Measurements from ENCODE around the gene PIP5K1C. TPM values are rescaled to one million over a fixed set of nuclear protein-coding genes. Genes with fewer than 3 reads are reported as not detected.
"Not testable (repeated sequence)": the region's sequence is repeated elsewhere in the genome, so short reads cannot be mapped to it uniquely, and the experiment has no call there.

The PIP5K1C gene
- total and polyA plus RNA-seq, 10 donors: 6.2 to 41.9 (median 33.9) TPM

DNA sequence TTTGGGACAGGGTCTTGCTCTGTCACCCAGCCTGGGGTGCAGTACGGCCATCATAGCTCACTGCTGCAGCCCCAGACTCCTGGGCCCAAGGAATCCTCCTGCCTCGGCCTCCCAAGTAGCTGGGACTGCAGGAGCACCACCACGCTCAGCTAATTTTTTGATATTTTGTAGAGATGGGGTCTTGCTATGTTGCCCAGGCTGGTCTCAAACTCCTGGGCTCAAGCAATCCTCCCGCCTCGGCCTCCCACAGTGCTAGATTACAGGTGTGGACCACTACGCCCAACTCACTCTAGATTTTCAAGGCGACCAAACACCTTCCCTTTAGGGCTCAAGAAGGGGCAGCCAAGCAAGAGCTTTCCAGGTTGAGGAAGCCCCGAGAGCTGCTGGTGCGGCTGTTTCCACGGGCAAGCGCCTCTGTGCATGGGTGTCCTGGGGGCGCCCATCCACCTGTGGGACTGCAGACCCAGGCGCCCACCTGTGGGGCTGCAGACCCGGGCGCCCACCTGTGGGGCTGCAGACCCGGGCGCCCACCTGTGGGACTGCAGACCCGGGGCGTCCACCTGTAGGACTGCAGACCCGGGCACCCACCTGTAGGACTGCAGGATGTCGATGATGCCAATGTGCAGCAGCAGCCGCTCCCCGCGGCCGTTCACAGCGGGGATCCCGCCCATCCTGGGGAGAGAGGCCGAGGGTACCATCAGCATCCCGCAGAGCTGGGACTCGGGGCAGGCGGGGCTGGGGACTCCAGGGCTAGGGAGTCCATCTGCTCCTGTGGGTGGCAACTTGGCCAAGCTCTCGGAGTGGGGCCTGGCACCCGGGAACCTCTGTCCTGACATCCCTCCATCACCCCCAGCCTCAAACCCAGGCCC, 52.0 kb downstream of the PIP5K1C start:
- peaks cover 0 to 93% (median 60%) of the 10 kb centered on the region in 6 donors for H3K36me3 ChIP-seq
- WGBS, 5 donors: 94 to 98% (median 95%) methylated on average over 7 to 33 of the region's 33 CpGs
- no peaks in the 10 kb centered on the region for H3K9me3 ChIP-seq
- H3K4me3 ChIP-seq: no peak overlapping the region
- no peaks in the 10 kb centered on the region for H3K4me1 ChIP-seq
- H3K27me3 ChIP-seq (replicated peaks in 1 of 7): no peaks in the 10 kb centered on the region
- intact Hi-C loops (cut with DNase I; ENCODE audit: low total_unique reads): no loop called here
- no peak overlapping the region for H3K27ac ChIP-seq
- TF ChIP-seq POLR2A (IDR thresholded peaks at IDR 0.05) (no peak), POLR2AphosphoS5 (IDR thresholded peaks at IDR 0.05) (no peak)
- DNase-seq: no peak

DNA sequence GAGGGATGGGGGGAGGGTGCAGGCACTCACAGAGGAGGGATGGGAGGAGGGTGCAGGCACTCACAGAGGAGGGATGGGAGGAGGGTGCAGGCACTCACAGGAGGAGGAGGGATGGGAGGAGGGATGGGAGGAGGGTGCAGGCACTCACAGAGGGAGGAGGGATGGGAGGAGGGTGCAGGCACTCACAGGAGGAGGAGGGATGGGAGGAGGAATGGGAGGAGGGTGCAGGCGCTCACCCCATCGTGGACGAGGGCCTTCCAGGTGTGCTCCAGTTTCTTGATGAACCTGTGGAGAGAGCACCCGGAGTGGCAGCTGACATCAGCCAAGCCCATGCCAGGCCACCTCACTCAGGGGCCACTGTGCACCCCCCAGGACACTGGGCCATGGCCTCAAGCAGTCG, 53.2 kb downstream of the PIP5K1C start:
- H3K27ac ChIP-seq; H3K4me1 ChIP-seq; H3K27me3 ChIP-seq (replicated peaks in 1 of 7); H3K4me3 ChIP-seq; intact Hi-C loops (cut with DNase I; ENCODE audit: low total_unique reads); H3K9me3 ChIP-seq; DNase-seq: not testable (repeated sequence)
- peaks cover 0 to 93% (median 56%) of the 10 kb centered on the region in 6 donors for H3K36me3 ChIP-seq
- WGBS, 5 donors: 86 to 100% (median 95%) methylated on average over 4 to 5 of the region's 5 CpGs
- peak in 1 of 3 donors; percentile 22 for TF ChIP-seq POLR2AphosphoS5 (IDR thresholded peaks at IDR 0.05)

DNA sequence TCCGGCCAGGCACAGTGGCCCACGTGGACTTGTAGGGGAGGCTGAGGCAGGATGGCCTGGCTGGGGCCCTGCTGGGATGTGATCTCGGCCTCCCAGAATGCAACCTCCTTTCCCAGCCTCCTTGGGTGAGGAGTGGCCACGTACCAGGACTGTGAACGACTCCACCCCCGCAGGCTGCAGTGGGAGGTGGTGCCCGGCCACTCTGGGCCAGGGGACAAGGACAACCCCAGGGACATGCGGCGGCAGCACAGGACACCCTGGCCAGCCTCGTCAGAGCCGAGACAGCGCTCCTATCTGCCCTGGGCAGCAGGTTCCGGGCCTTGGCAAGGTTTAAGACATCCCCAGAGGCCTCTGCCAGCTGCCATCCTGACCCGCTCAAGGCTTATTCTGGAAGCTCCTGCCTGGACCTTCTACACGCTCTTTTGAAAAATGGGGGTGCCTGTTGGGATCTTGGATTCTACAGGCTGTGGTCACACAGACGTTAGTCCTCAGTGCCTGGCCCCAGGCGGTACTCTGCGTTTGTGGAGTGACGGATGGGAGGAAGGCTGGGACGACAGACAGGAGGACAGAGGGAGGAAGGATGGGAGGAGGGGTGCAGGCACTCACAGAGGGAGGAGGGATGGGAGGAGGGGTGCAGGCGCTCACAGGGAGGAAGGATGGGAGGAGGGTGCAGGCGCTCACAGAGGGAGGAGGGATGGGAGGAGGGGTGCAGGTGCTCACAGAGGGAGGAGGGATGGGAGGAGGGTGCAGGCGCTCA, 53.8 kb downstream of the PIP5K1C start:
- H3K36me3 ChIP-seq: peaks cover 0 to 93% (median 56%) of the 10 kb centered on the region in 6 donors
- DNase-seq: no peak
- H3K9me3 ChIP-seq: no peaks in the 10 kb centered on the region
- 86 to 92% (median 90%) methylated on average over 12 to 23 of the region's 23 CpGs for WGBS, 5 donors
- TF ChIP-seq, protein P1, sequence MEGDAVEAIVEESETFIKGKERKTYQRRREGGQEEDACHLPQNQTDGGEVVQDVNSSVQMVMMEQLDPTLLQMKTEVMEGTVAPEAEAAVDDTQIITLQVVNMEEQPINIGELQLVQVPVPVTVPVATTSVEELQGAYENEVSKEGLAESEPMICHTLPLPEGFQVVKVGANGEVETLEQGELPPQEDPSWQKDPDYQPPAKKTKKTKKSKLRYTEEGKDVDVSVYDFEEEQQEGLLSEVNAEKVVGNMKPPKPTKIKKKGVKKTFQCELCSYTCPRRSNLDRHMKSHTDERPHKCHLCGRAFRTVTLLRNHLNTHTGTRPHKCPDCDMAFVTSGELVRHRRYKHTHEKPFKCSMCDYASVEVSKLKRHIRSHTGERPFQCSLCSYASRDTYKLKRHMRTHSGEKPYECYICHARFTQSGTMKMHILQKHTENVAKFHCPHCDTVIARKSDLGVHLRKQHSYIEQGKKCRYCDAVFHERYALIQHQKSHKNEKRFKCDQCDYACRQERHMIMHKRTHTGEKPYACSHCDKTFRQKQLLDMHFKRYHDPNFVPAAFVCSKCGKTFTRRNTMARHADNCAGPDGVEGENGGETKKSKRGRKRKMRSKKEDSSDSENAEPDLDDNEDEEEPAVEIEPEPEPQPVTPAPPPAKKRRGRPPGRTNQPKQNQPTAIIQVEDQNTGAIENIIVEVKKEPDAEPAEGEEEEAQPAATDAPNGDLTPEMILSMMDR (IDR thresholded peaks at IDR 0.05 in 8 of 11, conservative IDR thresholded peaks at IDR 0.05 in 3 of 11): no peak
- TF ChIP-seq POLR2AphosphoS5 (IDR thresholded peaks at IDR 0.05): no peak
- no peak for TF ChIP-seq POLR2A (IDR thresholded peaks at IDR 0.05)
- no peaks in the 10 kb centered on the region for H3K27me3 ChIP-seq (replicated peaks in 1 of 7)
- H3K4me1 ChIP-seq: no peaks in the 10 kb centered on the region
- intact Hi-C loops (cut with DNase I; ENCODE audit: low total_unique reads): no loop called here
- no peak overlapping the region for H3K4me3 ChIP-seq
- no peak overlapping the region for H3K27ac ChIP-seq

DNA sequence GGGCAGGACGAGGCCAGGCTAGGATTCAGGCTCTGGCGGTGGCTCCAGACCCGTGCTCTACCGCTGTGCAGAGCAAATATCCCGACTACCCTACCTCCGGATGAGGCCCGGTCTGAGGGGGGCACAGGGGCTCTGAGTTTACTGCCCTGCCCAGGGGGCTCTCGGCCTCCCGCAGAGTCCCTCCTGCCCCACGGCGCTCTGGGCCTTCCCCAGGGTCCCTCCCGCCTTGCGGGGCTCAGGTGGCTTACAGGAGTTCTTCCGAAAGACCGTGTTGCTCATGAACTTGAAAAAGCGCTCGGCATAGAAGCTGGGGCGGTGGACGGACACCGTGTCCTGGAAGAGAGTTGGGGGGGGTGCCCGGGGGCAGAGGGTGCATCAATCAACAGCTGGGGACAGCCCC, 54.5 kb downstream of the PIP5K1C start:
- no peaks in the 10 kb centered on the region for H3K4me1 ChIP-seq
- H3K36me3 ChIP-seq: peaks cover 0 to 93% (median 57%) of the 10 kb centered on the region in 6 donors
- H3K9me3 ChIP-seq: no peaks in the 10 kb centered on the region
- 91 to 100% (median 93%) methylated on average over 6 to 21 of the region's 21 CpGs for WGBS, 5 donors
- no peak for TF ChIP-seq POLR2AphosphoS5 (IDR thresholded peaks at IDR 0.05)
- TF ChIP-seq, protein P1 (IDR thresholded peaks at IDR 0.05 in 8 of 11, conservative IDR thresholded peaks at IDR 0.05 in 3 of 11): no peak
- no peak for TF ChIP-seq POLR2A (IDR thresholded peaks at IDR 0.05)
- H3K27ac ChIP-seq: no peak overlapping the region
- no peaks in the 10 kb centered on the region for H3K27me3 ChIP-seq (replicated peaks in 1 of 7)
- DNase-seq: no peak
- no peak overlapping the region for H3K4me3 ChIP-seq
- intact Hi-C loops (cut with DNase I; ENCODE audit: low total_unique reads): no loop called here

DNA sequence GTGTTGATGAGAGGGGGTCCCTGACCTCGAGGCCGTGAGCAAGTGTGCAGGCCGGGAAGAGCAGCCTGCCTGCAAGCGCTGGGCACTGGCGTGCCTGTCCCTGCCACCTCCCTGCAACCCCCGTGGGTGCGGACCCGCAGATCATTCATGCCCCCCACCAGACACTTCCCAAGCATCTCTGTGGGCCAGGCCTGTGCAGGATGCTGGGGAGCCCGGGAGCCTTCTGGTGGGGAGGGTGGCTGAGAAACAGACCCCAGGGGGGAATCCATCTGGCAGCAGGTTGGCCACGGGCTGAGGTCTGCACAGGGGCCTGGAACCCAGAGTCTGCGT, 55.2 kb downstream of the PIP5K1C start:
- Histone ChIP-seq H3K27ac (no peak overlapping the region), H3K4me3 (no peak overlapping the region), H3K36me3 (peaks cover 0 to 93% (median 60%) of the 10 kb centered on the region in 6 donors), H3K9me3 (no peaks in the 10 kb centered on the region), H3K4me1 (no peaks in the 10 kb centered on the region), H3K27me3 (replicated peaks in 1 of 7) (no peaks in the 10 kb centered on the region)
- TF ChIP-seq, protein P1 (IDR thresholded peaks at IDR 0.05 in 8 of 11, conservative IDR thresholded peaks at IDR 0.05 in 3 of 11): no peak
- no peak for TF ChIP-seq POLR2A (IDR thresholded peaks at IDR 0.05)
- 84 to 92% (median 88%) methylated on average over 6 to 11 of the region's 11 CpGs for whole genome bisulfite sequencing, 5 donors
- intact Hi-C loops (cut with DNase I; ENCODE audit: low total_unique reads): no loop called here
- no peak for DNase-seq
